Measurements from ENCODE around the gene INTS7. TPM values are rescaled to one million over a fixed set of nuclear protein-coding genes. Genes with fewer than 3 reads are reported as not detected.
A peak's percentile ranks its signal among the peaks of the same experiment; 100 is the strongest.

Gene INTS7
- total and polyA plus RNA-seq, 12 donors = 4.4 to 11.6 (median 8.5) TPM

DNA sequence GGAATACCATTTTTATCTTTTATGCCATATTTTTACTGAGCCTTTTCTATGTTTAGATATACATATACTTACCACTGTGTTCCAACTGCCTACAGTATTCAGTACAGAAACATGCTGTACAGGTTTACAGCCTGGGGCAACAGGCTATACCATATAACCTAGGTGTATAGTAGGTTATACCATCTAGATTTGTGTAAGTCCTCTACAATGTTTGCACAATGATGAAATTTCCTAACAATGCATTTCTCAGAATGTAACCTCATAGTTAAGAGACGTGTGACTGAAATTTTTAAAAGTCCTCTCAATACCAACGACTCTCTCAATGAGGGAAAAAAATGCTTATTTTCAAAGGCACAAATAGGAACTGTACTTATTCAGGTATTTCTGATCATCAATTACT, 21.7 kb downstream of the INTS7 start:
- TF ChIP-seq, protein P1, sequence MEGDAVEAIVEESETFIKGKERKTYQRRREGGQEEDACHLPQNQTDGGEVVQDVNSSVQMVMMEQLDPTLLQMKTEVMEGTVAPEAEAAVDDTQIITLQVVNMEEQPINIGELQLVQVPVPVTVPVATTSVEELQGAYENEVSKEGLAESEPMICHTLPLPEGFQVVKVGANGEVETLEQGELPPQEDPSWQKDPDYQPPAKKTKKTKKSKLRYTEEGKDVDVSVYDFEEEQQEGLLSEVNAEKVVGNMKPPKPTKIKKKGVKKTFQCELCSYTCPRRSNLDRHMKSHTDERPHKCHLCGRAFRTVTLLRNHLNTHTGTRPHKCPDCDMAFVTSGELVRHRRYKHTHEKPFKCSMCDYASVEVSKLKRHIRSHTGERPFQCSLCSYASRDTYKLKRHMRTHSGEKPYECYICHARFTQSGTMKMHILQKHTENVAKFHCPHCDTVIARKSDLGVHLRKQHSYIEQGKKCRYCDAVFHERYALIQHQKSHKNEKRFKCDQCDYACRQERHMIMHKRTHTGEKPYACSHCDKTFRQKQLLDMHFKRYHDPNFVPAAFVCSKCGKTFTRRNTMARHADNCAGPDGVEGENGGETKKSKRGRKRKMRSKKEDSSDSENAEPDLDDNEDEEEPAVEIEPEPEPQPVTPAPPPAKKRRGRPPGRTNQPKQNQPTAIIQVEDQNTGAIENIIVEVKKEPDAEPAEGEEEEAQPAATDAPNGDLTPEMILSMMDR (IDR thresholded peaks at IDR 0.05) = no peak
- no peaks in the 10 kb centered on the region for H3K27me3 ChIP-seq

GRCh38 chr1:212012034-212012740, 23.2 kb downstream of the INTS7 start:
- intact Hi-C loops (cut with DNase I) = loop anchor here in 2 of 10 donors (2.0 to 5.0 kb wide), 2 partner anchors 355 to 445 kb away; no protein-coding TSS in a partner anchor
- 60 to 64% methylated on average over 7 of the region's 7 CpGs for WGBS, 2 donors
- Histone ChIP-seq H3K9me3 (no peaks in the 10 kb centered on the region), H3K4me1 (peaks cover 0 to 3% (median 0%) of the 10 kb centered on the region in 9 donors), H3K27me3 (no peaks in the 10 kb centered on the region), H3K27ac (no peak overlapping the region), H3K4me3 (no peak overlapping the region), H3K36me3 (peaks cover 0 to 56% (median 3%) of the 10 kb centered on the region in 9 donors)
- DNase-seq (peak; percentile 32 to 58), ATAC-seq (peak; percentile 63 to 89 (median 82))
- TF ChIP-seq, protein P1 (IDR thresholded peaks at IDR 0.05) = peak; percentile 71 to 96 (median 89)

More for the DNA sequence above, 21.7 kb downstream of the INTS7 start:
- DNase-seq = no peak
- Histone ChIP-seq H3K4me3 (no peak overlapping the region), H3K36me3 (peaks cover 0 to 53% (median 3%) of the 10 kb centered on the region in 9 donors), H3K9me3 (no peaks in the 10 kb centered on the region), H3K27ac (no peak overlapping the region), H3K4me1 (peaks cover 0 to 3% (median 0%) of the 10 kb centered on the region in 9 donors)
- intact Hi-C loops (cut with DNase I) = loop anchor here in 2 of 10 donors (2.0 to 5.0 kb wide), 2 partner anchors 354 to 443 kb away; no protein-coding TSS in a partner anchor
- WGBS, 2 donors = 90 to 95% methylated on average over 2 of the region's 2 CpGs
- ATAC-seq = no peak

GRCh38 chr1:212010004-212010403, 25.4 kb downstream of the INTS7 start:
- no peak for ATAC-seq
- WGBS, 2 donors = 83 to 93% methylated on average over 3 of the region's 3 CpGs
- intact Hi-C loops (cut with DNase I) = loop anchor here in 1 of 10 donors (5.0 kb wide), 1 partner anchor 357 kb away; no protein-coding TSS in a partner anchor

DNA sequence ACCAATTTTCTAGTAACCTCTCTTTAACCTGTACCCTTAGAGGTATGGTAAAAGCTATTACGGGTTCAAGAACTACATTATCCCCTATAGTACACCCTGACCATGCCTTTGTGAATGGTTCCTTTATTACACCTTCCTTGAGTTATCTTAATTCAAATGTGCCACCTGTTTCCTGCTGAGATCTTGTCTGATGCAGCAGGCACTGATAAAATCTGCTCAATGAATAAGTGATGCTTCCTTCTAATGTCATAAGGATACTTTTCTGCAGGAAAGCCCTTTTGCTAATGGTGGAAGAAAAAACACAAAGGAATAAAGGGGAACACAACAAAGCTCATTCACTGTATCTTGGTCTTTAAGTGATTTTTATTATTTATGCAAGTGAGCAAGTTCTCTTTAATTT, 25.8 kb downstream of the INTS7 start:
- TF ChIP-seq, protein P1 (IDR thresholded peaks at IDR 0.05) = no peak
- DNase-seq (no peak), ATAC-seq (no peak)
- no peak overlapping the region for H3K27ac ChIP-seq
- 97 to 100% methylated on average over 1 of the region's 1 CpG for WGBS, 2 donors
- intact Hi-C loops (cut with DNase I) = no loop called here
- H3K9me3 ChIP-seq = no peaks in the 10 kb centered on the region
- H3K4me1 ChIP-seq = peaks cover 0 to 3% (median 0%) of the 10 kb centered on the region in 9 donors
- no peak overlapping the region for H3K4me3 ChIP-seq
- H3K36me3 ChIP-seq = peaks cover 0 to 69% (median 10%) of the 10 kb centered on the region in 9 donors
- H3K27me3 ChIP-seq = no peaks in the 10 kb centered on the region

More at GRCh38 chr1:212010004-212010403, 25.4 kb downstream of the INTS7 start:
- no peak for DNase-seq
- no peak overlapping the region for H3K27ac ChIP-seq
- peaks cover 0 to 3% (median 0%) of the 10 kb centered on the region in 9 donors for H3K4me1 ChIP-seq
- TF ChIP-seq, protein P1 (IDR thresholded peaks at IDR 0.05) = no peak
- H3K4me3 ChIP-seq = no peak overlapping the region
- H3K36me3 ChIP-seq = peaks cover 0 to 65% (median 10%) of the 10 kb centered on the region in 9 donors
- no peaks in the 10 kb centered on the region for H3K27me3 ChIP-seq
- no peaks in the 10 kb centered on the region for H3K9me3 ChIP-seq
